OCI-LY7 (cell line): Measurements from ENCODE around the gene EFNA5. TPM values are rescaled to one million over a fixed set of nuclear protein-coding genes. Genes with fewer than 3 reads are reported as not detected.

Experiments used
- BruUV-seq: library from RNA; stranded (reverse); fragments of 400-500 nt; replicated peaks from 2 replicates; lab custom pipeline; 2021; lab: Mats Ljungman, UMichigan
- CTCF ChIA-PET: fragments of 300-600 bp; sonication (Branson Sonifier 250); formaldehyde crosslinking; loops from one replicate; lab custom pipeline; 2022; ENCODE audit warnings: antibody characterized with exemption; ENCODE audit not compliant: unreplicated experiment; lab: Charles Lee
- POLR2A ChIA-PET: fragments of 300-600 bp; sonication (Branson Sonifier 250); formaldehyde crosslinking; loops from one replicate; lab custom pipeline; 2022; ENCODE audit warnings: antibody characterized with exemption; lab: Charles Lee
- DNase-seq: peaks from one replicate; pipeline ENCODE4 v3.0.0-alpha.2; 2015; ENCODE audit warnings: low spot score
- H2AFZ ChIP-seq: fragments of 200-600 bp; sonication (generic), shearing (Covaris generic); 2 replicates; pipeline ENCODE4 v1.6.1; 2014; ENCODE audit warnings: mild to moderate bottlenecking, antibody characterized with exemption, low read length, moderate library complexity
- H3K27ac ChIP-seq: fragments of 200-600 bp; sonication (generic); 2 replicates; pipeline ENCODE4 v1.5.1; 2014; ENCODE audit warnings: mixed run types, low read depth, mild to moderate bottlenecking, moderate library complexity, low read length, inconsistent platforms; ENCODE audit not compliant: poor library complexity, severe bottlenecking
- H3K36me3 ChIP-seq: fragments of 200-600 bp; sonication (generic); 2 replicates; pipeline ENCODE4 v1.6.1; 2014; ENCODE audit warnings: mild to moderate bottlenecking, antibody characterized with exemption, low read length, moderate library complexity, mixed read lengths; ENCODE audit not compliant: insufficient read depth
- H3K4me1 ChIP-seq: fragments of 200-600 bp; sonication (generic); 2 replicates; pipeline ENCODE4 v1.5.1; 2014; ENCODE audit warnings: mild to moderate bottlenecking, low read length; ENCODE audit not compliant: insufficient read depth, poor library complexity, severe bottlenecking
- H3K4me2 ChIP-seq: fragments of 200-600 bp; sonication (generic); 2 replicates; pipeline ENCODE4 v1.6.1; 2014; ENCODE audit warnings: mild to moderate bottlenecking, low read length
- H3K4me3 ChIP-seq: fragments of 200-600 bp; sonication (generic); 2 replicates; pipeline ENCODE4 v1.5.1; 2014; ENCODE audit warnings: mild to moderate bottlenecking, low read depth, low read length; ENCODE audit not compliant: poor library complexity, severe bottlenecking
- H3K79me2 ChIP-seq: fragments of 200-600 bp; sonication (generic); 2 replicates; pipeline ENCODE4 v1.6.1; 2016; ENCODE audit warnings: low read depth, mild to moderate bottlenecking, low read length, moderate library complexity, mixed read lengths; ENCODE audit not compliant: insufficient read depth
- H3K9me2 ChIP-seq: fragments of 200-600 bp; sonication (generic); 2 replicates; pipeline ENCODE4 v1.6.1; 2016; ENCODE audit warnings: mild to moderate bottlenecking, low read length, mixed read lengths; ENCODE audit not compliant: insufficient read depth
- H3K9me3 ChIP-seq: fragments of 200-600 bp; sonication (generic); 2 replicates; pipeline ENCODE4 v1.6.1; 2014; ENCODE audit warnings: mild to moderate bottlenecking, mixed run types, low read length, mixed read lengths
- H4K20me1 ChIP-seq: fragments of 200-600 bp; sonication (generic); 2 replicates; pipeline ENCODE4 v1.6.1; 2014; ENCODE audit warnings: mild to moderate bottlenecking, antibody characterized with exemption, low read length, moderate library complexity, mixed read lengths; ENCODE audit not compliant: insufficient read depth
- CTCF ChIP-seq: fragments of 200-600 bp; sonication (generic); conservative IDR thresholded peaks from 2 replicates; pipeline ENCODE4 v1.5.1; 2014; ENCODE audit warnings: mild to moderate bottlenecking, antibody characterized with exemption, low read length, moderate library complexity, mixed read lengths
- EZH2phosphoT487 ChIP-seq: fragments of 200-600 bp; sonication (generic); IDR thresholded peaks from 2 replicates; pipeline ENCODE4 v1.6.1; 2018; ENCODE audit warnings: low read depth, borderline replicate concordance, mild to moderate bottlenecking, mixed run types, antibody characterized with exemption, low read length, moderate library complexity, mixed read lengths
- intact Hi-C: fragments of 100-400 bp; cut with micrococcal nuclease; formaldehyde crosslinking; loops from one replicate; pipeline ENCODE4 v1.10.0; 2022; ENCODE audit not compliant: unreplicated experiment
- total RNA-seq, 2 experiments: library from RNA; depleted of rRNA in 1 of 2; stranded (reverse); fragments of >200 nt in 1 of 2; shearing (Covaris generic) in 1 of 2; gene quantifications; 2 replicates each; pipeline ENCODE4 v1.2.3, GENCODE V29; 2014 to 2022

The EFNA5 gene
- total RNA-seq, 2 experiments from 2014 or later = 2.1 to 3.1 TPM

GRCh38 chr5:107565791-107566767 lies 104.7 kb downstream of the EFNA5 start:
- no peak for TF ChIP-seq EZH2phosphoT487
- TF ChIP-seq CTCF = no peak

GRCh38 chr5:107564931-107565372 lies 105.8 kb downstream of the EFNA5 start:
- Histone ChIP-seq H3K79me2 (no peaks in the 10 kb centered on the region; the same call in 1 of the 2 replicates), H3K4me3 (no peak overlapping the region), H3K4me2 (no peak overlapping the region), H3K9me3 (peaks cover 10% of the 10 kb centered on the region; the same call in 1 of the 2 replicates), H3K27ac (no peak overlapping the region), H4K20me1 (no peaks in the 10 kb centered on the region), H3K4me1 (peaks cover 39% of the 10 kb centered on the region), H2AFZ (peak overlapping the region; percentile 46), H3K36me3 (no peaks in the 10 kb centered on the region; the same call in 1 of the 2 replicates), H3K9me2 (no peaks in the 10 kb centered on the region)
- intact Hi-C loops = no loop called here
- BruUV-seq = no TSS peak
- CTCF ChIA-PET = no interaction called here
- no peak for DNase-seq
- TF ChIP-seq EZH2phosphoT487 (no peak), CTCF (no peak)
- POLR2A ChIA-PET = interaction anchor here (0.7 to 13.1 kb wide), 4 partner anchors 13 to 175 kb away, joined by 5 to 218 read pairs (median 18); no protein-coding TSS in a partner anchor

More at GRCh38 chr5:107565791-107566767, 104.7 kb downstream of the EFNA5 start:
- no TSS peak for BruUV-seq
- CTCF ChIA-PET = interaction anchor here (1.1 kb wide), 1 partner anchor 11 kb away, joined by 5 read pairs; no protein-coding TSS in a partner anchor
- H3K4me3 ChIP-seq = no peak overlapping the region
- H3K27ac ChIP-seq = no peak overlapping the region
- H3K4me1 ChIP-seq = peaks cover 50% of the 10 kb centered on the region
- no peaks in the 10 kb centered on the region for H3K9me2 ChIP-seq
- intact Hi-C loops = no loop called here
- no peaks in the 10 kb centered on the region; the same call in 1 of the 2 replicates for H3K79me2 ChIP-seq
- H3K4me2 ChIP-seq = no peak overlapping the region
- no peaks in the 10 kb centered on the region for H4K20me1 ChIP-seq
- H3K9me3 ChIP-seq = peaks cover 1% of the 10 kb centered on the region; the same call in 1 of the 2 replicates
- no peak for DNase-seq
- H3K36me3 ChIP-seq = no peaks in the 10 kb centered on the region; the same call in 1 of the 2 replicates
- POLR2A ChIA-PET = interaction anchor here (0.6 to 13.1 kb wide), 8 partner anchors 14 to 812 kb away, joined by 3 to 218 read pairs (median 10); no protein-coding TSS in a partner anchor
- H2AFZ ChIP-seq = no peak overlapping the region
